CD14-positive monocyte (primary cell): ENCODE measurements around the gene TTC29. TPM values are rescaled to one million over a fixed set of nuclear protein-coding genes. Genes with fewer than 3 reads are reported as not detected.

Experiments used
- DNase-seq, 3 donors: peaks; one replicate each; pipeline ENCODE4 v3.0.0-alpha.2; 2011 to 2022
- H2AFZ ChIP-seq: 2 replicates; pipeline ENCODE4 v1.6.0; 2012; ENCODE audit warnings: mild to moderate bottlenecking, low read depth, low read length, inconsistent platforms; ENCODE audit not compliant: insufficient read depth, poor library complexity, severe bottlenecking
- H3K27ac ChIP-seq, 2 donors: 1 replicate in 1 of 2; 2 replicates in 1 of 2; pipeline ENCODE4 v1.5.1; 2012 to 2013; ENCODE audit warnings: low read length in 2 of 2, control low read depth in 1 of 2, inconsistent platforms in 1 of 2, low read depth in 1 of 2, mild to moderate bottlenecking in 1 of 2
- H3K27me3 ChIP-seq, 2 donors: one replicate each; pipeline versions ENCODE4 v1.6.0 to v1.6.1; 2011 to 2013; ENCODE audit warnings: low read length in 2 of 2; ENCODE audit not compliant: control insufficient read depth in 2 of 2, insufficient read depth in 2 of 2
- H3K36me3 ChIP-seq, 2 donors: replicated peaks in 1 of 2; 1 replicate in 1 of 2; 2 replicates in 1 of 2; pipeline versions ENCODE4 v1.5.1 to v1.6.1; 2012 to 2013; ENCODE audit warnings: low read length in 2 of 2, control low read depth in 1 of 2, inconsistent platforms in 1 of 2, mild to moderate bottlenecking in 1 of 2; ENCODE audit not compliant: insufficient read depth in 2 of 2, control insufficient read depth in 1 of 2
- H3K4me1 ChIP-seq, 2 donors: 1 replicate in 1 of 2; 2 replicates in 1 of 2; pipeline versions ENCODE4 v1.5.1 to v1.6.1; 2012 to 2013; ENCODE audit warnings: low read length in 2 of 2, control low read depth in 1 of 2, inconsistent platforms in 1 of 2, mild to moderate bottlenecking in 1 of 2, moderate library complexity in 1 of 2; ENCODE audit not compliant: insufficient read depth in 2 of 2, control insufficient read depth in 1 of 2
- H3K4me2 ChIP-seq: replicated peaks from 2 replicates; pipeline ENCODE3; 2012; ENCODE audit warnings: low read length, moderate library complexity, mild to moderate bottlenecking; ENCODE audit not compliant: poor library complexity, severe bottlenecking; ENCODE audit errors: extremely low read depth
- H3K4me3 ChIP-seq, 3 experiments: fragments of 200-600 bp in 1 of 3; sonication (generic) in 1 of 3; replicated peaks in 1 of 3; 1 replicate in 2 of 3; 2 replicates in 1 of 3; pipeline ENCODE4 v1.5.1; 2011 to 2013; ENCODE audit warnings: low read length in 3 of 3, mild to moderate bottlenecking in 3 of 3, control low read depth in 2 of 3, low read depth in 2 of 3, inconsistent platforms in 1 of 3, moderate library complexity in 1 of 3
- H3K79me2 ChIP-seq: 2 replicates; pipeline ENCODE4 v1.6.0; 2012; ENCODE audit warnings: mild to moderate bottlenecking, control low read depth, inconsistent platforms, low read length, moderate library complexity; ENCODE audit not compliant: insufficient read depth
- H3K9ac ChIP-seq: 2 replicates; pipeline ENCODE4 v1.6.0; 2017; ENCODE audit warnings: low read length, mild to moderate bottlenecking; ENCODE audit not compliant: insufficient read depth, poor library complexity, severe bottlenecking
- H3K9me3 ChIP-seq, 2 donors: replicated peaks in 1 of 2; 1 replicate in 1 of 2; 2 replicates in 1 of 2; pipeline versions ENCODE4 v1.5.1 to v1.6.1; 2012 to 2013; ENCODE audit warnings: low read length in 2 of 2, control low read depth in 1 of 2; ENCODE audit not compliant: control insufficient read depth in 1 of 2, insufficient read depth in 1 of 2
- H4K20me1 ChIP-seq: 2 replicates; pipeline ENCODE4 v1.6.0; 2012; ENCODE audit warnings: mild to moderate bottlenecking, low read length, control low read depth, moderate library complexity; ENCODE audit not compliant: insufficient read depth
- H3K27ac Mint-ChIP-seq, 7 donors: one replicate each; pipeline ENCODE4 v1.8.0; 2020; ENCODE audit warnings: mild to moderate bottlenecking in 7 of 7, mixed read lengths in 7 of 7, moderate library complexity in 6 of 7, inconsistent platforms in 2 of 7
- H3K27me3 Mint-ChIP-seq, 3 donors: one replicate each; pipeline ENCODE4 v1.8.0; 2021 to 2022; ENCODE audit warnings: low read depth in 3 of 3, mild to moderate bottlenecking in 3 of 3, mixed read lengths in 3 of 3, moderate library complexity in 3 of 3, inconsistent platforms in 1 of 3
- H3K36me3 Mint-ChIP-seq, 2 donors: one replicate each; pipeline ENCODE4 v1.8.0; 2020; ENCODE audit warnings: mixed read lengths in 2 of 2, inconsistent platforms in 1 of 2, mild to moderate bottlenecking in 1 of 2
- H3K4me1 Mint-ChIP-seq: one replicate; pipeline ENCODE4 v1.8.0; 2020; ENCODE audit warnings: mild to moderate bottlenecking, mixed read lengths
- H3K4me3 Mint-ChIP-seq, 2 donors: one replicate each; pipeline ENCODE4 v1.8.0; 2020; ENCODE audit warnings: mild to moderate bottlenecking in 2 of 2, mixed read lengths in 2 of 2, moderate library complexity in 1 of 2
- H3K9me3 Mint-ChIP-seq, 7 donors: one replicate each; pipeline ENCODE4 v1.8.0; 2020 to 2022; ENCODE audit warnings: mixed read lengths in 7 of 7, mild to moderate bottlenecking in 6 of 7, moderate library complexity in 6 of 7, inconsistent platforms in 2 of 7
- CTCF ChIP-seq: fragments of 200-600 bp; IDR thresholded peaks from one replicate; pipeline ENCODE4 v1.8.0; 2022; ENCODE audit warnings: antibody characterized with exemption, mild to moderate bottlenecking
- WGBS: methylation state at CpG from one replicate; pipeline ENCODE4 v1.1.5; 2013; ENCODE audit warnings: missing lambda C conversion rate; ENCODE audit not compliant: insufficient coverage; 5-methylcytosine and 5-hydroxymethylcytosine counted together
- intact Hi-C, 2 donors: fragments of 100-400 bp; cut with micrococcal nuclease; formaldehyde crosslinking; loops; one replicate each; pipeline versions ENCODE4 v1.15.0 to v1.15.1; 2023
- polyA plus RNA-seq, 3 donors: library from polyadenylated mRNA; depleted of rRNA in 1 of 3; unstranded in 2 of 3; stranded (reverse) in 1 of 3; fragments of 300-500 nt in 2 of 3; fragments of >200 nt in 1 of 3; fragmentation: Illumina TruSeq in 2 of 3; gene quantifications; 1 replicate in 2 of 3; 2 replicates in 1 of 3; pipeline ENCODE4 v1.2.3, GENCODE V29; 2012 to 2021

Gene TTC29
- polyA plus RNA-seq, 3 donors = not detected

- DNase-seq = peak in 1 of 3 donors; percentile 1
- Histone ChIP-seq H2AFZ (no peak overlapping the region), H3K9me3 (no peaks in the 10 kb centered on the region), H3K79me2 (no peaks in the 10 kb centered on the region), H3K27me3 (no peaks in the 10 kb centered on the region), H4K20me1 (no peaks in the 10 kb centered on the region), H3K36me3 (no peaks in the 10 kb centered on the region), H3K4me1 (no peaks in the 10 kb centered on the region), H3K4me3 (no peak overlapping the region), H3K9ac (no peak overlapping the region), H3K27ac (no peak overlapping the region), H3K4me2 (no peak overlapping the region)
- peak; percentile 64 for TF ChIP-seq CTCF
- H3K36me3 Mint-ChIP-seq = no peaks in the 10 kb centered on the region
- H3K4me1 Mint-ChIP-seq = no peaks in the 10 kb centered on the region
- H3K4me3 Mint-ChIP-seq = no peak overlapping the region
- no peak overlapping the region for H3K27ac Mint-ChIP-seq
- peaks cover 0 to 7% (median 3%) of the 10 kb centered on the region in 3 donors for H3K27me3 Mint-ChIP-seq
- intact Hi-C loops = no loop called here
- no peaks in the 10 kb centered on the region for H3K9me3 Mint-ChIP-seq
These were observed 29.1 kb downstream of the TTC29 start for GRCh38 chr4:146916479-146917076.

- H3K27ac Mint-ChIP-seq = no peak overlapping the region
- Histone ChIP-seq H3K4me1 (no peaks in the 10 kb centered on the region), H3K4me2 (no peak overlapping the region), H3K9ac (no peak overlapping the region), H3K79me2 (no peaks in the 10 kb centered on the region), H3K27ac (no peak overlapping the region), H3K4me3 (no peak overlapping the region), H3K36me3 (no peaks in the 10 kb centered on the region), H3K9me3 (no peaks in the 10 kb centered on the region), H2AFZ (no peak overlapping the region), H4K20me1 (no peaks in the 10 kb centered on the region), H3K27me3 (no peaks in the 10 kb centered on the region)
- intact Hi-C loops = no loop called here
- H3K9me3 Mint-ChIP-seq = no peaks in the 10 kb centered on the region
- no peaks in the 10 kb centered on the region for H3K36me3 Mint-ChIP-seq
- DNase-seq = no peak
- WGBS = no CpG with 5 or more reads among the region's 1 CpG
- H3K4me1 Mint-ChIP-seq = no peaks in the 10 kb centered on the region
- TF ChIP-seq CTCF = no peak
- no peak overlapping the region for H3K4me3 Mint-ChIP-seq
- H3K27me3 Mint-ChIP-seq = peaks cover 0 to 13% (median 7%) of the 10 kb centered on the region in 3 donors
These were observed 30.5 kb downstream of the TTC29 start for GRCh38 chr4:146915132-146915531.
